Liver (tissue), 9 donors: Measurements from ENCODE around the gene USP5. TPM values are rescaled to one million over a fixed set of nuclear protein-coding genes. Genes with fewer than 3 reads are reported as not detected.

Source experiments
- DNase-seq: peaks from one replicate; pipeline ENCODE4 v3.0.0-alpha.2; 2017; ENCODE audit warnings: low spot score
- H3K27ac ChIP-seq, 2 donors: one replicate each; pipeline ENCODE4 v1.7.0; 2013; ENCODE audit warnings: inconsistent platforms in 2 of 2, low read length in 2 of 2, control low read depth in 1 of 2, low read depth in 1 of 2, mild to moderate bottlenecking in 1 of 2
- H3K27me3 ChIP-seq, 4 donors: one replicate each; pipeline versions ENCODE4 v1.6.1 to v1.7.0; 2013; ENCODE audit warnings: low read length in 3 of 4, inconsistent platforms in 1 of 4, mild to moderate bottlenecking in 1 of 4, moderate library complexity in 1 of 4; ENCODE audit not compliant: control insufficient read depth in 4 of 4, insufficient read depth in 4 of 4
- H3K36me3 ChIP-seq, 4 donors: one replicate each; pipeline versions ENCODE4 v1.6.1 to v1.7.0; 2013; ENCODE audit warnings: low read length in 3 of 4, mild to moderate bottlenecking in 3 of 4, low read depth in 1 of 4, moderate library complexity in 1 of 4; ENCODE audit not compliant: control insufficient read depth in 4 of 4, insufficient read depth in 3 of 4
- H3K4me1 ChIP-seq, 4 donors: one replicate each; pipeline versions ENCODE4 v1.6.1 to v1.7.0; 2013; ENCODE audit warnings: low read length in 3 of 4, mild to moderate bottlenecking in 3 of 4, moderate library complexity in 1 of 4; ENCODE audit not compliant: control insufficient read depth in 4 of 4, insufficient read depth in 4 of 4
- H3K4me3 ChIP-seq, 3 donors: one replicate each; pipeline versions ENCODE4 v1.6.1 to v1.7.0; 2013; ENCODE audit warnings: low read length in 3 of 3, control low read depth in 1 of 3, low read depth in 1 of 3, mild to moderate bottlenecking in 1 of 3
- H3K9ac ChIP-seq, 2 donors: one replicate each; pipeline ENCODE4 v1.7.0; 2013; ENCODE audit warnings: low read length in 2 of 2, mild to moderate bottlenecking in 2 of 2, moderate library complexity in 2 of 2, control low read depth in 1 of 2, low read depth in 1 of 2
- H3K9me3 ChIP-seq, 4 donors: one replicate each; pipeline versions ENCODE4 v1.6.1 to v1.7.0; 2013; ENCODE audit warnings: low read length in 3 of 4; ENCODE audit not compliant: control insufficient read depth in 4 of 4
- ATF3 ChIP-seq: IDR thresholded peaks from 2 replicates; pipeline ENCODE4 v1.6.1; 2016; ENCODE audit warnings: antibody characterized with exemption
- CTCF ChIP-seq: fragments of 150-350 bp; IDR thresholded peaks from 2 replicates; pipeline ENCODE4 v1.5.1; 2017; ENCODE audit warnings: improper control_type of control experiment, low read depth, low read length; ENCODE audit not compliant: missing input control
- EGR1 ChIP-seq, 2 donors: IDR thresholded peaks; 2 replicates each; pipeline ENCODE4 v1.6.1; 2016 to 2018; ENCODE audit warnings: antibody characterized with exemption in 2 of 2, low read depth in 2 of 2
- FOXA1 ChIP-seq: IDR thresholded peaks from 2 replicates; pipeline ENCODE4 v1.6.1; 2016; ENCODE audit warnings: antibody characterized with exemption
- GABPA ChIP-seq, 2 donors: IDR thresholded peaks in 1 of 2; conservative IDR thresholded peaks in 1 of 2; 2 replicates each; pipeline ENCODE4 v1.6.1; 2016; ENCODE audit warnings: antibody characterized with exemption in 2 of 2, mild to moderate bottlenecking in 1 of 2, moderate library complexity in 1 of 2
- HNF4A ChIP-seq, 2 donors: conservative IDR thresholded peaks; 2 replicates each; pipeline ENCODE4 v1.6.1; 2016; ENCODE audit warnings: antibody characterized with exemption in 2 of 2, mild to moderate bottlenecking in 2 of 2
- JUND ChIP-seq, 2 donors: IDR thresholded peaks; 2 replicates each; pipeline ENCODE4 v1.6.1; 2016; ENCODE audit warnings: antibody characterized with exemption in 2 of 2
- RAD21 ChIP-seq, 2 donors: IDR thresholded peaks; 2 replicates each; pipeline ENCODE4 v1.6.1; 2016; ENCODE audit warnings: antibody characterized with exemption in 2 of 2, mild to moderate bottlenecking in 2 of 2
- REST ChIP-seq: IDR thresholded peaks from 2 replicates; pipeline ENCODE4 v1.6.1; 2016; ENCODE audit warnings: antibody characterized with exemption, mild to moderate bottlenecking
- RXRA ChIP-seq, 2 donors: IDR thresholded peaks; 2 replicates each; pipeline ENCODE4 v1.6.1; 2017 to 2018; ENCODE audit warnings: antibody characterized with exemption in 2 of 2, mild to moderate bottlenecking in 1 of 2
- SP1 ChIP-seq: IDR thresholded peaks from 2 replicates; pipeline ENCODE4 v1.6.1; 2018; ENCODE audit warnings: antibody characterized with exemption, mild to moderate bottlenecking
- TAF1 ChIP-seq: conservative IDR thresholded peaks from 2 replicates; pipeline ENCODE4 v1.6.1; 2016; ENCODE audit warnings: antibody characterized with exemption, mild to moderate bottlenecking
- YY1 ChIP-seq: IDR thresholded peaks from 2 replicates; pipeline ENCODE4 v1.6.1; 2016; ENCODE audit warnings: antibody characterized with exemption, mild to moderate bottlenecking
- ZBTB33 ChIP-seq: IDR thresholded peaks from 2 replicates; pipeline ENCODE4 v1.6.1; 2016; ENCODE audit warnings: antibody characterized with exemption
- WGBS: extraction: QIAGEN DNeasy Blood & Tissue Kit; methylation state at CpG from one replicate; pipeline ENCODE4 v1.1.7; 2013; 5-methylcytosine and 5-hydroxymethylcytosine counted together
- polyA plus RNA-seq, 2 donors: library from polyadenylated mRNA; stranded (reverse) in 1 of 2; unstranded in 1 of 2; fragments of 200-250 nt in 1 of 2; fragments of >200 nt in 1 of 2; fragmentation: Nextera tagmentation in 1 of 2; extraction: Ambion mirVana in 1 of 2; gene quantifications; one replicate each; pipeline versions ENCODE4 v1.2.1 to v1.2.3, GENCODE V29; 2013 to 2015
- total RNA-seq, 2 donors: library from RNA; depleted of rRNA; stranded (reverse); fragments of >200 nt; gene quantifications; one replicate each; pipeline ENCODE4 v1.2.3, GENCODE V29; 2014
- donor health status: healthy.
- donor health status: healthy.
- donor health status: healthy.
- donor health status: healthy.
- donor health status: healthy.

The USP5 gene
- total and polyA plus RNA-seq, 4 donors, result 15.2 to 41.0 (median 35.7) TPM

GRCh38 chr12:6855322-6855721, 3.4 kb downstream of the USP5 start (continued):
- no peak for TF ChIP-seq REST
- TF ChIP-seq RAD21 (IDR thresholded peaks at IDR 0.05), result no peak
- TF ChIP-seq FOXA1, result no peak
- TF ChIP-seq RXRA (IDR thresholded peaks at IDR 0.05), result no peak

- Histone ChIP-seq H3K9me3 (no peaks in the 10 kb centered on the region), H3K27me3 (no peaks in the 10 kb centered on the region), H3K4me1 (peaks cover 0 to 3% (median 0%) of the 10 kb centered on the region in 4 donors), H3K36me3 (peaks cover 18 to 71% (median 46%) of the 10 kb centered on the region in 4 donors), H3K4me3 (no peak overlapping the region), H3K9ac (no peak overlapping the region), H3K27ac (no peak overlapping the region)
- no peak for DNase-seq
- WGBS, result 98% methylated on average over 2 of the region's 2 CpGs
- TF ChIP-seq YY1, result no peak
- TF ChIP-seq EGR1 (IDR thresholded peaks at IDR 0.05; ENCODE audit: low read depth in 2 of 2), result no peak
- no peak for TF ChIP-seq ATF3
- TF ChIP-seq SP1, result no peak
- no peak for TF ChIP-seq TAF1
- TF ChIP-seq RAD21 (IDR thresholded peaks at IDR 0.05), result no peak
- TF ChIP-seq JUND (IDR thresholded peaks at IDR 0.05), result no peak
Observed at GRCh38 chr12:6858799-6859198, 6.8 kb downstream of the USP5 start.

GRCh38 chr12:6860116-6860515, 8.2 kb downstream of the USP5 start:
- WGBS, result 97% methylated on average over 9 of the region's 9 CpGs
- peaks cover 18 to 82% (median 48%) of the 10 kb centered on the region in 4 donors for H3K36me3 ChIP-seq
- no peaks in the 10 kb centered on the region for H3K9me3 ChIP-seq
- H3K4me1 ChIP-seq, result no peaks in the 10 kb centered on the region
- no peak overlapping the region for H3K9ac ChIP-seq
- DNase-seq, result no peak
- H3K27ac ChIP-seq, result no peak overlapping the region
- H3K27me3 ChIP-seq, result no peaks in the 10 kb centered on the region
- H3K4me3 ChIP-seq, result no peak overlapping the region
- TF ChIP-seq GABPA (IDR thresholded peaks at IDR 0.05 in 1 of 2, conservative IDR thresholded peaks at IDR 0.05 in 1 of 2), result no peak
- no peak for TF ChIP-seq SP1
- no peak for TF ChIP-seq EGR1 (IDR thresholded peaks at IDR 0.05; ENCODE audit: low read depth in 2 of 2)
- TF ChIP-seq CTCF, result no peak
- TF ChIP-seq ZBTB33, result no peak
- TF ChIP-seq RAD21 (IDR thresholded peaks at IDR 0.05), result no peak
- no peak for TF ChIP-seq FOXA1
- no peak for TF ChIP-seq HNF4A (conservative IDR thresholded peaks at IDR 0.05)
